CD4-positive, alpha-beta T cell treated with Interleukin-4 for 4 hours (primary cell): Measurements from ENCODE around the gene DUSP22.
"Not testable (repeated sequence)": the region's sequence is repeated elsewhere in the genome, so short reads cannot be mapped to it uniquely, and the experiment has no call there.

Experiments
- DNase-seq: peaks from one replicate; pipeline ENCODE4 v3.0.0-alpha.2; 2020

DUSP22 gene

GRCh38 chr6:325161-325860 is 33.0 kb downstream of the DUSP22 start:
- not testable (repeated sequence) for DNase-seq

- not testable (repeated sequence) for DNase-seq
These were observed 33.8 kb downstream of the DUSP22 start for GRCh38 chr6:326066-326465.

- no peak for DNase-seq
These were observed 34.7 kb downstream of the DUSP22 start for GRCh38 chr6:326896-327537.

DNA sequence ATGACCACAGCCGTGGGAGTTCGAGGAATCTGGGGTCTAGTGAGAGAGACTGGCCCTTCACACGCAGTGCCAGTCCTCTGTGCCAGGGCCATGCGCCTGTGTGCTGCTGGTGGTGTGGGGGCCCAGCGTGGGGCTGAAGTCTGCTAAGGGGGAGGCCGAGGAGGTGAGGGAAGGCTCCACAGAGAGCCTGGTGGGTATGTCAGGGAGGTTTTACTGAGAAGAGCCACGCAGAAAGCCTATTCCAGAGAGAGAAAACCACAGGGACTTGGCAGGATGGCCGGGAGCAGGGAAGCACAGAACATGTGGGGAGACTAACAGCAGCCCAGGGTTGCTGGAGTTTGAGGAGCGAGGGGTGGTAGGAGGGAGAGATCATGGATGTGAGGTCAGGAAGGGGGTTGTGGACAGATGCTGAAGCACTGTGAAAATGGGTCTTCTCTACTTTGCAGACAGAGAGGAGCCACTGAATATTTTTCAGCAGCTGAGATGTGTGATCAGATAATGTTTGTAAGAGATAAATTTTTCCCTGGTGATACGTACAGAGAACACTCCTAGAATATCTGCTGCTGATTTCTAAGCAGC is 35.3 kb downstream of the DUSP22 start:
- no peak for DNase-seq

DNA sequence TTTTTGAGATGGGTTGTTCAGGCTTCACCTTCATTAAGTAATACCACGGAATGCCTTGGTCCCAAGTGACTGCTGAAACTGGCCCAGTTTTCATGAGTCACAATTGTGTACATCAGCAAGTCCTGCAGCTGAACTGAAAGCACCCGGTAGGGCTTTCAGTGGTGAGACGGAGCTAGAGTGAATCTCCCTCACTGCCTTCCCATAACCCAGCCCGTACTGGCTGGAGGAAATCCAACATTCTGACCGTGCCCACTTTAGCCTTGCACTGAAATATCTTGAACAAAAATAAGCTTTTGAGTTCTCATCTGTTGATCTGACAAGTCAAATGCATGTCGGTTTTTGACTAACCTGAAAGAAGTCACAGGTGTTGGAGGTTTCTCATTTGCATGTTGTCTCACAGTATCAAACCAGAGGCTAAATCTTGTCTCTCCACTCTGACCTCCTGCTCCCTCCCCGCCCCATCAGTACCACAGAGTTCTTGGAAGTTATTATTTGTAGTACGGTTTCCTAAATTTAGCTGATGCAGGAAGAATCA is 35.9 kb downstream of the DUSP22 start:
- peak; percentile 33 for DNase-seq

- no peak for DNase-seq
These were observed 36.6 kb downstream of the DUSP22 start for GRCh38 chr6:328924-329323.

GRCh38 chr6:329888-330691 is 37.8 kb downstream of the DUSP22 start:
- no peak for DNase-seq

- DNase-seq, result no peak
These were observed 38.7 kb downstream of the DUSP22 start for GRCh38 chr6:330948-331347.

- no peak for DNase-seq
These were observed 39.6 kb downstream of the DUSP22 start for GRCh38 chr6:331622-332521.

DNA sequence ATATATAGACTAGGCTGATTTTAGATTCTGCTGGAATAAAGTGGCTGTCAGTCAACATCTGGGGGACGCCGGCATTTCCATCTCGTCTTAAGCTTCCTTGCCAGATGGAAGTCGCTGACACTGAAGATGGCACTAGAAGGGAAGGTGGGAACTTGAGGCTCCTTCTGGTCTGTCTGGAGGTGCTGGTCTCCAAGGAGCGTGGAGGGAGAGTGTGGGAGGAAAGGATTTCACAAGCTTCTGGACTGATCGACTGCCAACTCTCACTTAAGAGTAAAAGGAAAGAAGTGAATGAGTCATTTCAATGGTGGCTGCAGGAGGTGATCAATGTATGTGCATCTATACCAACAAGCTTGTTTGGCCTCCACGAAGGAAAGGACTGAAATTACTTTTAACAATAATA is 40.4 kb downstream of the DUSP22 start:
- no peak for DNase-seq

GRCh38 chr6:333379-334002 is 41.2 kb downstream of the DUSP22 start:
- DNase-seq, result no peak

DNA sequence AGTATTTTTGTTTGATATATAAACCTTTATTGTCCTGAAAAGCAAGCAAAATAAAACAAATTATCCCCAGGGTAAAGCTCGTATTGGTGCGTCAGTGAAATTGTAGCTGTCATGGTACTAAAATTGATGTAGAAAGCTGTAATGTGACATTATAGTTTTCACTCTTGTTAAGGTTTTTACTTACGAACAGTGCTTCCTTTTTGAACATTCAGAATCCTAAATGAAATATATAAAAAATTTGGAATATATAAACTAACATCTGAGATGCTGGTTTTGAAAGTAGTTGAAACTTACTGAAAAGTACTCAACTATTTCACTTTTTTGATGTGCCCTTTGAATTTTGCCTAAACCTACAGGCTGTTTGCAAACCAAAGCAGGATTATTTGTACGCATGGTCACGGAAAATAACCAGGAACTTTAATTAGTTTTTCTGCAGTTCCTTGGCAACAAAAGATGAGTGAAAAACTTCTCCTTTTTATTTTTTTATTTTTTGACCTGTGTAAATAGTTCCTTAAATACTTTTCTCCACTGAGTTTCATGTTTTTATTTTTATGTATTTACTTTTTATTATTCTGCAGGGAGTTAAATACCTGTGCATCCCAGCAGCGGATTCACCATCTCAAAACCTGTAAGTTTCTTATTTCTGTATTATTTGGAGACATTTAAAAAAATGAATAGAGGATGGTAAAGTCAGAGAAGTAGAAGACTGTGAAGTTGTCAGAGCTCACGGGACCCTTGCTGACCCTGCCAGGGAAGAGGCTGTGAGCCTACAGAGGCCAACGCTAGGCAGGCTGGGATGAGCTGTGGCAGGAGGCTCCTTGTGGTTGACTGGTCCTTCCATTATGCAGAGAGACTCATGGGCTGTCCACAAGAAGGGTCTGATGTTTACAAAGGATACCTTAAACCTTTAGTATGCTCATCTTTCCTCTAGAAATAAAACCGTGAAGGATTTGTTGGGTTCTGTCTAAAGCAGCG is 42.5 kb downstream of the DUSP22 start:
- DNase-seq, result no peak

DNA sequence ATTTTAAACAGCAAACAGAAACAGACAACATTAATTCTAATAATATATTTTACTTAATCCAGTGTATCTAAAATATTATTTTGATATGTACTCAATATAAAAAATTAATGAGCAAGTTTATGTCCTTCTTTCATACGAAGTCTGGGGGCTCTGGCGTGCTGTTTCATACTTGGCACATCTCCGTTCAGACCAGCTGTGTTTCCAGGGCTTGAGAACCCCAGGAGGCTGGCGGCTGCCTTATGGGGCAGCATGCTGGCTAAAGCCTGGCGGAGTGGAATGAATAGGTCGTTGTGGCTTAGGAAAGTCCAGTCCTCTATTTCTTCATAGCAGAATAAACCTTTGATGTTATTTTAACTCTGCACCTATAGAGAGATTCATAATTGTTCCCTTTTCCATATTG is 43.3 kb downstream of the DUSP22 start:
- no peak for DNase-seq

- peak; percentile 26 for DNase-seq
These were observed 44.1 kb downstream of the DUSP22 start for GRCh38 chr6:336159-337114.

DNA sequence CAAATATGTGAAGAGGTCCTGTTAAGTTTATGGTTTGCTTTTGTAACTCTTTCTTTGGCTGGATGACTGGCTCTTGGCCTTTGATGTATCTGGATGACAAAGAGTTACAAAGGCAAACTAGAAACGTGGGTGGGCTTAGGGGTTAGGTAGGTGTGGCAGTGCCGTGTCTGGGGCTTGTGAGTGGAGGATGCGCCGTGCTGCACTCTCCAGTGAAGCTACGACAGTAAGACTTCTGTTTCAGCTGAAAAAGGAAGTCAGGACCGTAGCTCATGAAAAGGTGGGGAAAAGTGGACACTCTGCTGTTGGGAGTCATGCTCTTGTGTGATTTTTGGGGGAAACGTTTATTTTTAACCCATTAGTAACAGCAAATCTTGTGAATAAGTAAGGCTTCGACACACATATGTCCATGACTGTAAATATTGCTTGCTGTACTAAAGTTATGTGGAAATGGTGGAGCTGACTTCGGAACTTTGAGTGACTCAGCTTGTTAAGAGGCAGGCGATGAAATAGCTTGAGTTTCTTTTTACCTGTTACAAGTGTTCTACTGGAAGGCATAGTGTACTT is 45.6 kb downstream of the DUSP22 start:
- no peak for DNase-seq

DNA sequence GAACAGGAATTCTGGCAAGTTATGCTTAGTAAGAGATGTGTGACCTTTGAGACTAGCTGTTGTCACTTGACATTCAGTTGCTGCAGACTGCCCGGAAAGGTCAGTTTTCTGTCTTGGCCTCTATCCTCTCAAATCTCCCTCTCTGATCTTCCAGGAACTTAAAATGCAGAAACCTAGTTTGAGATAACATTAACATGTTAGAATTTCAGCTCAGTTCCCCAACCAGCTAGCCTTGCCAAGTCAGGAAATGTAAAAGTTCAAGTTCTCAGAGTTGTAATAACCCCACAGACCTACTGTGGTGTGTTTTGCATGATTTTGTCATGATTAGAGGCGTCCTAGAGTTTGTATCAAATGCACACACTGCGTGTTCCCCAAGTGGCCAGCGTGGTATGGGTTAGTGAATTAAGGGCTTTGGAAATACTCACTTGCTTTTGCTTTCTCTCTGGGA is 46.6 kb downstream of the DUSP22 start:
- peak; percentile 24 for DNase-seq

DNA sequence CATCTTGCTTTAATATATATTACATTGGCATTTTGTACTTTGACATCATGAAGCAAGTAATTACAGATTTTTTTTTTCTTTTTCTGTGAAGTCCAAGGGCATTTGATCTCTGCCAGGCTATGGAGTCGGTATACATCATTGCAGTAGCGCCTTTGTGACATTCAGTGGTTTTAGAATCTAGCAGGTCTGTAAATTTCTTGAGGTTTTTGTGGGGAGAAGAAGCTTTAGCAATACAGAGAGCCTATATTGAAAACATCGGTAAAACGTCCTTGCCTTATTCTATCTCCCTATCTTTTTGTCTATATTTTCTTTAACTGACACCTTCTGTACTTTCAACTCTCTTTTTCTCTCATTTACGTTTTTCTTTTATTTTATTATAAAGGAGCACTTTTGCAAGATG is 47.2 kb downstream of the DUSP22 start:
- peak; percentile 33 for DNase-seq

DNA sequence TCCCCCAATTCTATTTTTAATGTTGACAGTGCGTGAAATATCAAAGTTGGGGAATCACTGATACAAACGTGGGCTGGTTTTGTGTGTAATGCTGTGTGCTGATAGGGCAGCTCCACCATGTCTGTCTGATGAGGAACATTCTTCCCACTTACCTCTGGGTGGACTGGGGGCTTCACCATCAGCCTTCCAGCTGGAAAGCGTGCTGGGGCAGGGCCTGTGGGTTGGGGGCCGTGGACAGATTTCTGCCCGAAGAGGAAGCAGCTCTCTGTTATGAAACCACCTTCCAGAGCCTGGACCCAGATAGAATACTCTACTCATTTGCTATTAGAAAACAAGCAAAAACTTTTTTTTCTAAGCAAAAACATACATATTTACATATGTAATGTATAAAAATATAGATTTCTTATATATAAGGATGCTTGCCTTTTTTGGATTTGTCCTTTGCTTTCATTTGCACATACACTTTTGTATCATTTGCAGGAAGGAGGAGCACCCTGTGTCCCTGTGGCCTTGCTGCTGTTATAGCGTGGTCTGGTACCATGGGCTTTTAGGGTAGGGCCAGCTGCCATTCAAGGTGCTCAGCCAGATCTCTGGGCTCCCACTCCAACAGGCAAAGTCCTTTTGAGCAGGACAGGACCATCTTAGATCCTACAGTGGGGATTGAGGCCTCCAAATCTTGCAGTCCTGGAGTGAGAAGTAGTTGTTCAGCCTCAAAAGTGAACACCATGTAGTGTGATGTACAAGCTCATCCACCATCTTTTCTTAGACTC is 48.1 kb downstream of the DUSP22 start:
- DNase-seq, result no peak
